ENCODE data around the gene SLC4A2. TPM values are rescaled to one million over a fixed set of nuclear protein-coding genes. Genes with fewer than 3 reads are reported as not detected.

The SLC4A2 gene
- total and polyA plus RNA-seq, 3 experiments from 2014 or later = 25.5 to 121 (median 119) TPM

GRCh38 chr7:151125470-151125845 is 66.1 kb downstream of the SLC4A2 start:
- H3K4me1 Mint-ChIP-seq = peaks cover 5 to 7% (median 5%) of the 10 kb centered on the region in 3 donors
- ChIA-PET POLR2A (no interaction called here), CTCF (interaction anchor here (2.0 kb wide), 1 partner anchor 180 kb away, joined by 10 read pairs; no protein-coding TSS in a partner anchor)
- Histone ChIP-seq H3K4me3 (ENCODE audit: low read length) (no peak overlapping the region), H3K9me3 (ENCODE audit: low read length) (no peaks in the 10 kb centered on the region), H3K36me3 (ENCODE audit: insufficient read depth, low read length) (peaks cover 5% of the 10 kb centered on the region), H3K4me1 (ENCODE audit: insufficient read depth, low read length) (no peaks in the 10 kb centered on the region), H3K27ac (ENCODE audit: low read depth, low read length) (no peak overlapping the region), H3K27me3 (ENCODE audit: insufficient read depth, low read length, poor library complexity, severe bottlenecking) (no peaks in the 10 kb centered on the region)
- no peak overlapping the region for H3K4me3 Mint-ChIP-seq
- H3K27me3 Mint-ChIP-seq = no peaks in the 10 kb centered on the region
- H3K27ac Mint-ChIP-seq = no peak overlapping the region
- H3K36me3 Mint-ChIP-seq = peaks cover 0 to 42% (median 4%) of the 10 kb centered on the region in 3 donors
- no peak for DNase-seq
- no peaks in the 10 kb centered on the region for H3K9me3 Mint-ChIP-seq

GRCh38 chr7:151125846-151126481 is 66.6 kb downstream of the SLC4A2 start:
- H3K4me1 Mint-ChIP-seq = peaks cover 5 to 7% (median 5%) of the 10 kb centered on the region in 3 donors
- H3K4me3 Mint-ChIP-seq = no peak overlapping the region
- ChIA-PET POLR2A (no interaction called here), CTCF (no interaction called here)
- H3K36me3 Mint-ChIP-seq = peaks cover 0 to 40% (median 4%) of the 10 kb centered on the region in 3 donors
- no peak for DNase-seq
- Histone ChIP-seq H3K36me3 (ENCODE audit: insufficient read depth, low read length) (peaks cover 5% of the 10 kb centered on the region), H3K27me3 (ENCODE audit: insufficient read depth, low read length, poor library complexity, severe bottlenecking) (no peaks in the 10 kb centered on the region), H3K9me3 (ENCODE audit: low read length) (no peaks in the 10 kb centered on the region), H3K27ac (ENCODE audit: low read depth, low read length) (no peak overlapping the region), H3K4me3 (ENCODE audit: low read length) (no peak overlapping the region), H3K4me1 (ENCODE audit: insufficient read depth, low read length) (no peaks in the 10 kb centered on the region)
- no peaks in the 10 kb centered on the region for H3K9me3 Mint-ChIP-seq
- no peak overlapping the region for H3K27ac Mint-ChIP-seq
- no peaks in the 10 kb centered on the region for H3K27me3 Mint-ChIP-seq

Other genes with a start within 250 kb of the SLC4A2 start
- gene AOC1, start 207.1 kb upstream of the SLC4A2 start, total RNA-seq = not detected
- gene AOC1, start 207.1 kb upstream of the SLC4A2 start, polyA plus RNA-seq = not detected
- under 1 TPM; 0.11 to 0.24 TPM for gene KCNH2, start 81.3 kb upstream of the SLC4A2 start, total RNA-seq
- 0.63 TPM for gene KCNH2, start 81.3 kb upstream of the SLC4A2 start, polyA plus RNA-seq
- 10 to 100 TPM in 1 of 2 experiments, 1 to 10 TPM in 1; 9.9 to 10.6 TPM for gene NOS3, start 68.6 kb upstream of the SLC4A2 start, total RNA-seq
- gene NOS3, start 68.6 kb upstream of the SLC4A2 start, polyA plus RNA-seq = 5.2 TPM
- 1 to 10 TPM; 3.8 to 4.2 TPM for gene ATG9B, start 35.1 kb upstream of the SLC4A2 start, total RNA-seq
- 15.4 TPM for gene ATG9B, start 35.1 kb upstream of the SLC4A2 start, polyA plus RNA-seq
- 10 to 100 TPM; 49.2 to 52.3 TPM for gene ABCB8, start 31.1 kb upstream of the SLC4A2 start, total RNA-seq
- 18.4 TPM for gene ABCB8, start 31.1 kb upstream of the SLC4A2 start, polyA plus RNA-seq
- 1 to 10 TPM; 2.6 to 3.6 TPM for gene ASIC3, start 11.1 kb upstream of the SLC4A2 start, total RNA-seq
- not detected for gene ASIC3, start 11.1 kb upstream of the SLC4A2 start, polyA plus RNA-seq
- 10 to 100 TPM; 20.5 to 23.2 TPM for gene CDK5, start 1.7 kb upstream of the SLC4A2 start, total RNA-seq
- 14.3 TPM for gene CDK5, start 1.7 kb upstream of the SLC4A2 start, polyA plus RNA-seq
- 10 to 100 TPM; 83.1 to 88.8 TPM for gene FASTK, start 21.2 kb downstream of the SLC4A2 start, total RNA-seq
- 52.0 TPM for gene FASTK, start 21.2 kb downstream of the SLC4A2 start, polyA plus RNA-seq
- gene TMUB1, start 23.9 kb downstream of the SLC4A2 start, total RNA-seq = 10 to 100 TPM; 81.7 to 83.5 TPM
- gene TMUB1, start 23.9 kb downstream of the SLC4A2 start, polyA plus RNA-seq = 69.7 TPM
- gene AGAP3, start 26.9 kb downstream of the SLC4A2 start, total RNA-seq = 10 to 100 TPM; 39.9 to 40.7 TPM
- gene AGAP3, start 26.9 kb downstream of the SLC4A2 start, polyA plus RNA-seq = 8.0 TPM
- not detected for gene GBX1, start 108.1 kb downstream of the SLC4A2 start, total RNA-seq
- gene GBX1, start 108.1 kb downstream of the SLC4A2 start, polyA plus RNA-seq = not detected
- not detected for gene ASB10, start 127.7 kb downstream of the SLC4A2 start, total RNA-seq
- not detected for gene ASB10, start 127.7 kb downstream of the SLC4A2 start, polyA plus RNA-seq
- under 1 TPM in 1 of 2 experiments, not detected in 1; 0.57 TPM for gene H2BK1, start 150.9 kb downstream of the SLC4A2 start, total RNA-seq
- gene H2BK1, start 150.9 kb downstream of the SLC4A2 start, polyA plus RNA-seq = not detected
- 10 to 100 TPM; 86.5 to 95.1 TPM for gene ABCF2, start 167.6 kb downstream of the SLC4A2 start, total RNA-seq
- gene ABCF2, start 167.6 kb downstream of the SLC4A2 start, polyA plus RNA-seq = 36.7 TPM
- 10 to 100 TPM; 36.6 to 37.0 TPM for gene CHPF2, start 172.9 kb downstream of the SLC4A2 start, total RNA-seq
- 31.3 TPM for gene CHPF2, start 172.9 kb downstream of the SLC4A2 start, polyA plus RNA-seq
- 1 to 10 TPM; 1.8 to 2.1 TPM for gene SMARCD3, start 189.1 kb downstream of the SLC4A2 start, total RNA-seq
- 5.7 TPM for gene SMARCD3, start 189.1 kb downstream of the SLC4A2 start, polyA plus RNA-seq

Measured in CD8-positive, alpha-beta memory T cell (primary cell).